Measurements from ENCODE around the gene NR3C2. TPM values are rescaled to one million over a fixed set of nuclear protein-coding genes. Genes with fewer than 3 reads are reported as not detected.
A peak's percentile ranks its signal among the peaks of the same experiment; 100 is the strongest.

The NR3C2 gene
- total RNA-seq, 1 donor from 2014 or later, result 0.14 TPM

DNA sequence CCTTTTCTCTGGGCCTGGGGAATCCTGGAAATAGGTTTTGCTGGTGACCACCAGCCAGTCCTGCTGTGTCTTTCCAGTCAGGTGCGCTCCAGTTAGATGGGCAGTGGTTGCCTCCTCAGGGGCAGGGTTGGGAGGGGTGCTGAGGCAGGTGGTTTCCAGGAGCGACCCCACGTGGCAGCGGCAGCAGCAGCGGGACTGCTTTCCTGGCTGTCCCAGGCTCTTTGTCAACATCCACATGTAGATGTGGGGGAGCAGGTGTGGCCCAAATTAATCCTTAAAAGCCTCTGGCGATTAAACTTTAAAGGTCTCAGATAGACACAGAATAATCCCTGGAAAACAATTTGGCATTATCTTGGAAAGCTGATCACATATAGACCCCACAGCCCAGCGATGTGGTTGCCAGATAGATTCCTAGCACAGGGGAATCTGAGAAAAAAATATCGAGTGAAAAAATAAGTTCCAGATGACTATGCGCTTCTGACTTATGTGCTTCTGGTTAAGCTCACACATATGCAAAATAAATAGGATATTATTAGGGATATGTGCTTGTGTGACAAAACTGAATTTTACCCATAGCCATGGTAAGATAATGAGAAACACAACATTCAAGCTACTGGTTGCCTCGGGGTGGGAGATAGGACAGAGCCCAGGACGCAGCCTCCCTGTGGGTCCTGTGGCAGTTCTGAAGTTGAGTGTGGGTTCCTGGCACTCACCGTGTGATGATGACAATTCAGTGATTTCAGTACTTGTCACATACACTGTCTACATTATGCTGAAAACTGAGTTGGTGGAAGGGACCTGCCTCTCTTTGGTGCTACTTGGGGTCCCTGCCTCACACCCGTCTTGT is 373.9 kb downstream of the NR3C2 start:
- Mint-ChIP-seq H3K27me3 (no peaks in the 10 kb centered on the region), H3K27ac (no peak overlapping the region), H3K4me1 (no peaks in the 10 kb centered on the region), H3K4me3 (no peak overlapping the region), H3K36me3 (ENCODE audit: low read depth) (peaks cover 8% of the 10 kb centered on the region), H3K9me3 (peaks cover 6% of the 10 kb centered on the region)
- no peak for DNase-seq
- intact Hi-C loops (cut with micrococcal nuclease), result no loop called here

DNA sequence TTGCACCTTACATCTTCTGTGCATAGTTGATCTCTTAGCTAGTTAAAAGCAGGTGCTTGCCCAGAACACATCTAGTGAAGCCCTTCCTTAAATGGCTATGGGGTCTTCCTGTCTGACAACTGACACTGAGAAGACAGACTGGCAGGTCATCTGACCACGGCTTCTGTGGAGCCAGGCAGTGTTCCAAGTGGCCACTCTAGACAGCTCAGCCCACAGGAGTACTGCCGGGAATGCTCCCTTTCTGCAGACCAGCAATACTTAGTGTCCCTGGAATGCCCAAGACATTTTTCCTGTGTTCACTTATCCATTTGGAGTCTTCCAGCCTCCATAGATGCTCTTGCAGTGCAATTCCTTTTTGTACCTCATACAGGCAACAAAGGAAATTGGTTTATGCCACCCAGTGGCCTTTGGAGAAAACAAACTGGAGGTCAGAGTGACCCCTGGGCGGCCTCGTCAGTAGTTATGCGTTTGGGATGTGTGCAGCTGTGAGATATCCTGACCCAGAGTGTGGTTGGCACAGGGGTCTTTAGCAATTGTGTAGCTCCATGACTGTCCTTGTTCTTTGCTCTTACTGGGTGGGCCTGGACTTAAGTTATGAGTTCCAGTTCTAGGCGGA is 374.8 kb downstream of the NR3C2 start:
- Mint-ChIP-seq H3K36me3 (ENCODE audit: low read depth) (peaks cover 1% of the 10 kb centered on the region), H3K27me3 (no peaks in the 10 kb centered on the region), H3K4me1 (no peaks in the 10 kb centered on the region), H3K27ac (no peak overlapping the region), H3K4me3 (no peak overlapping the region), H3K9me3 (no peaks in the 10 kb centered on the region)
- no peak for DNase-seq
- intact Hi-C loops (cut with micrococcal nuclease), result no loop called here

DNA sequence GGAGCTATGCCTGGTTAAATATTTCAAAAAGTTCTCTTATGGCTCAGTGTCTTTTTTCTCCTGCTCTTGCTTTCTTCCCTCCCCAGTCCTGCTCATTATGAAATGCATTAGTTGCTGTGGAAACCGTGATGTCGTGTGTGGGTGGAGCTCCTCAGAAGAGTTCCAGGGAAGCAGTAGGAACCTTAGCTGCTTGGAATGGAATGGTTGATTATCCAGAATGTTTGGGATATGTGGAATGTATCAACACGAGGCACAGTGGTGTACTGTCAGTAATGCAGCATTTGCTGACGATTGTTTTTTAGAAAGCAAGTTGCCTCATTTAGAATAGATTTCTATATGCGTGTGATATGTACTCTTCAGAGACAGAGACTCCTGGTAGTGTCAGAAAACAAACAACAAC is 377.1 kb downstream of the NR3C2 start:
- Mint-ChIP-seq H3K4me3 (no peak overlapping the region), H3K36me3 (ENCODE audit: low read depth) (peaks cover 4% of the 10 kb centered on the region), H3K9me3 (no peaks in the 10 kb centered on the region), H3K27ac (no peak overlapping the region), H3K4me1 (peaks cover 15% of the 10 kb centered on the region), H3K27me3 (no peaks in the 10 kb centered on the region)
- no peak for DNase-seq
- intact Hi-C loops (cut with micrococcal nuclease), result no loop called here

DNA sequence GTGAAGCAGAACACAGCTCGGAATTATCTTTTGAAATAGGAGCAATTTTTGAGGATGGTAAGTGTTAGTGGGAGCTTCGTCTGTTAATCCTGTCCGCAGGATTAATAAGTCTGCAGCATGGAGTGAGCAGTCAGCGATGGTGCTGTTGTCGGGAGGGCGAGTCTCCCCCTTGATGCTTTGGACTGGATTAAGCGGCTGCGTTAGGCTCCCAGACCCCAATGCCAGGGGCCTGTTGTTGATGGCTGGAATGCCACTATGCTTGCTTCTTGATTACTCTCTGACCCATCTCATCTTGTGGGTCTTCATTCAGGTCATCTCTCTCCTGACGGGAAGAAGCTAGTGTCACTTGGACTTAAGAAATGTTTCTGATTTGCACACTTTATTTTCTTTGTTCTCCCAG is 377.8 kb downstream of the NR3C2 start:
- intact Hi-C loops (cut with micrococcal nuclease), result no loop called here
- Mint-ChIP-seq H3K27ac (no peak overlapping the region), H3K4me1 (peaks cover 18% of the 10 kb centered on the region), H3K36me3 (ENCODE audit: low read depth) (peaks cover 4% of the 10 kb centered on the region), H3K27me3 (no peaks in the 10 kb centered on the region), H3K4me3 (no peak overlapping the region), H3K9me3 (no peaks in the 10 kb centered on the region)
- no peak for DNase-seq

DNA sequence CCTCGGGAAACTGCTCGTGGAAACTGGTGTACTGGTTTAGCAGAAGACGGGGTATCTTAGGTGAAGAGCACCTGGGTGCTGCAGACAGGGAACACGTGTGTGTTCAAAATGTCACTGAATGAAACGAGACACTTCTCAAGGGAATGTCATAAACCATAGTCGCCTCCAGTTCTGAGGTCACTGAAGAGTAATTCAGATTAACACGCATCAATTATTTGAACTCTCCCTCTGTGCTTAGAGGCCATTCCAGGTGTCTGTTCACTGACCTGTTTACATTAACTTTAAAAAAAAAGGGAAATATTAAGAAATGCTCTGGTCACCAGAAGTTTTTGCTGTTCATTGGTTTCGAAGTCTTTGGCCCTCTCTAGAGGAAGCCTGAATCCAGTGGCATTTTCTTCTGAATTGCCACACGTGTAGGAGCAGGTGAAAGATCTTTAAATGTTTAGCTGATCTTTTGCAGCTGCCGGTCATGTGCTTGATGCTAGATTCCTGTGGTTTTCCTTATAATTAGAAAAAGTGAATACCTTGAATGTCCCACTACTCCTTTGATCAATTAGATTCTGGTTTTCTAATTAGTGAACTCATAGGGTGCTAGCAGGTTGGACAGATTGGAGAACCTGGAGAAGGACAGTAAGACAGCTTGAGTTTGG is 379.8 kb downstream of the NR3C2 start:
- no peak for DNase-seq
- peaks cover 32% of the 10 kb centered on the region for H3K4me1 Mint-ChIP-seq
- no peaks in the 10 kb centered on the region for H3K9me3 Mint-ChIP-seq
- peaks cover 4% of the 10 kb centered on the region for H3K36me3 Mint-ChIP-seq (ENCODE audit: low read depth)
- H3K27me3 Mint-ChIP-seq, result no peaks in the 10 kb centered on the region
- H3K27ac Mint-ChIP-seq, result no peak overlapping the region
- no peak overlapping the region for H3K4me3 Mint-ChIP-seq
- intact Hi-C loops (cut with micrococcal nuclease), result no loop called here

DNA sequence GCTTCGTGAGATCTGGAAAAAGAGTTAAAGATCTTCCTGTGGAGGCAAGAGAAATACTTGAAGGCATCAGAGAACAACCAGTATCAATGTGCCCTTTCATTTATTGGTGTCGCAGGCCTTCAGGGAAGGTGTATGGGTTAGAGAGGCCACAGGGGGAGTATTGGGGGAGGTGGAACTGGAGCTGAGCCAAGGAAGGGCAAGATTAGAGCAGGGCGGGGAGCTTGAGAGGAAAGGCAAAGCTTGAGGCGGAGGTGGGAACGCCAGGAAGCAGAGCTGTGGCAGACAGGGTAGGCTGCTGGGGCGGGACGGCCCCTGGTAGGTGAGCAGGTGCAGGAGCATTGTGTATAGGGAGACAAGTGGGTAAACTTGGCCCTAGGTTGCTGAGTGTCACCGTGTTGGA is 380.4 kb downstream of the NR3C2 start:
- Mint-ChIP-seq H3K36me3 (ENCODE audit: low read depth) (peaks cover 4% of the 10 kb centered on the region), H3K27ac (peak overlapping the region; percentile 39), H3K4me1 (peaks cover 38% of the 10 kb centered on the region), H3K27me3 (no peaks in the 10 kb centered on the region), H3K9me3 (no peaks in the 10 kb centered on the region), H3K4me3 (no peak overlapping the region)
- intact Hi-C loops (cut with micrococcal nuclease), result no loop called here
- DNase-seq, result no peak

DNA sequence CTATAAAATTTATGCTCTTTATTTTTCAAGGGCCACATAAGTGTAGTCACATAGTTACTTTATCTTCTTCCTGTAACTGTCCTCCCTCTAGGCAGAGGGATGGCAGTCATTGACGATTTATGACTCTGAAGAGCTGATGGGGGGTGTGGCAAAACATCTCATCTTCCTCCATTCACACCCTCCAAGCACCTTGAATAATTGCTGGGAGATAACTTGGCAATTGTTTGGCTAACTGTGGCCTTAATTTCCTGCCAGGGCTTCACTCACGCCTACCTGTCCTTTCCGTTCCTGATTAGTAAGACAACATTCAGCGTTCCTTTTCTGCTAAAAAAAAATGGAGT is 381.1 kb downstream of the NR3C2 start:
- Mint-ChIP-seq H3K27me3 (no peaks in the 10 kb centered on the region), H3K4me3 (peak overlapping the region; percentile 70), H3K36me3 (ENCODE audit: low read depth) (peaks cover 4% of the 10 kb centered on the region), H3K4me1 (peaks cover 42% of the 10 kb centered on the region), H3K9me3 (no peaks in the 10 kb centered on the region), H3K27ac (no peak overlapping the region)
- intact Hi-C loops (cut with micrococcal nuclease), result no loop called here
- DNase-seq, result no peak

DNA sequence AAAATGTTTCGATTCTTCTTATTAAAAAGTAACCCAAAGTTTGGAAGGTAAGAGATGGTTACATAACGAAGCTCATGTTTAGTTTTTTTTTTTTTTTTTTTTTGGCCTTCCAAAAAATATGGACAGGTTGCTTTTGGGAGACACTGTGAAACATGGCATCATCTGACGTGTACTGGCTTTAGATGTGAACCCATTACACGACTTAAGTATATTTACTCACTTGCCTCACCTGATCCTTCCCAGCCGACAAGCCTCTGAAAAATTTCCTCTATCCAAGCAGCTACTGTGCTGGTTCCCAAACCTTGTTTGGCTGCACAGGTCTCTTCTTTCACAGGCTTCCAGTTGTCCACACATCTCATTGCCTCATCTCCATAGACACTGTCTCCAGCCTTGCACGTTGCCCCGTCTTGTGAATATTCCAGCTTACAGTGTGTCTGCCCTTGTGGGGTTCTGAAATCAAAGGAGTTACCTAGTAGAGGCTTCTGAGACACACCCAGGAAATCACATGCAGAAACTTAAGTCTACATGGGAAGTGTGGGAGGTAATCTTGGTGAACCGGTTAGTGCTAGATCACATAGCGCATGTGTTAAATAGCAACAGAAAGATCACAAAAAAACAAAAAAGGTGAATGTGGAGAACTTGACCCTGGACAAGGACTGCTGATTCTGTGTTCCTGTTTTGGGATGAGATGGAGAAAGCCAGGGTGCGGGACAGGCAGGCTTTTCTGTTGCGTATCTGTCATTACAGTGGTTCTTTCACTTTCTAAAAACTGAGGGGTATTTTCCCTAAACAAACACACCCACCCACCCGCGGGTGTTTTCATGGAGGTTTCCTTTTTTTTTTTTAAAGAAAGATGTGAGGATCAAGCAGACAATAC is 381.7 kb downstream of the NR3C2 start:
- peaks cover 47% of the 10 kb centered on the region for H3K4me1 Mint-ChIP-seq
- intact Hi-C loops (cut with micrococcal nuclease), result no loop called here
- H3K9me3 Mint-ChIP-seq, result no peaks in the 10 kb centered on the region
- peaks cover 4% of the 10 kb centered on the region for H3K36me3 Mint-ChIP-seq (ENCODE audit: low read depth)
- peak overlapping the region; percentile 70 for H3K4me3 Mint-ChIP-seq
- peak overlapping the region; percentile 80 for H3K27ac Mint-ChIP-seq
- H3K27me3 Mint-ChIP-seq, result no peaks in the 10 kb centered on the region
- peak; percentile 79 for DNase-seq

DNA sequence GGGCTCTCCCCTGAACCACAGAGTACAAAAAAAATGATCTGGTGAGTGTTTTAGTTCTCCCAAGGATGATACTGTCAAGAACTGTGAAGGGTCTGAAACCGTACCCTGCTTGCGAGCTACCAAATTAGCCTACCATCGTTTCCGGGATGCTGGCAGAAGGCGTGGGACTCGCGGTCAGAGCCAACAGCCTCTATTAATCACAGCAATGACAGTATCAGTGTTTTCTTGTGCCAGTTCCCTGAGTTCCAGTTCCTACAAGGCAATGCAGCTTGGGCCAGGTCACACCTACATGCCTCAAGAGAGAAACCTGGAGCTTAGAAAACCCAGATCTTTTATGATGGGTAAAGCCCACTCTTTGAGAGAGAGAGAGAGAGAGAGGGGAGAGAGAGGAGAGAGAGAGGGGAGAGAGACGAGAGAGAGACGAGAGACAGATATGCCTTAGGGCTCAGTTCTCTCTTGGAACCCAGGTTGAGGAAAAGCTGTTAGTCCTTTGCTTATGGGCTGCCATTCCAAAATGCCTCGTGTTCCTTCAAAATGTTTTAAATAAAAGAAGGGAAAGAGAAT is 382.5 kb downstream of the NR3C2 start:
- intact Hi-C loops (cut with micrococcal nuclease), result loop anchor here (5.0 kb wide), 1 partner anchor 383 kb away; the partner anchor contains the start of gene NR3C2
- Mint-ChIP-seq H3K4me3 (peak overlapping the region; percentile 69), H3K36me3 (ENCODE audit: low read depth) (peaks cover 4% of the 10 kb centered on the region), H3K27ac (peak overlapping the region; percentile 59), H3K27me3 (no peaks in the 10 kb centered on the region), H3K9me3 (no peaks in the 10 kb centered on the region), H3K4me1 (peaks cover 47% of the 10 kb centered on the region)
- DNase-seq, result no peak

DNA sequence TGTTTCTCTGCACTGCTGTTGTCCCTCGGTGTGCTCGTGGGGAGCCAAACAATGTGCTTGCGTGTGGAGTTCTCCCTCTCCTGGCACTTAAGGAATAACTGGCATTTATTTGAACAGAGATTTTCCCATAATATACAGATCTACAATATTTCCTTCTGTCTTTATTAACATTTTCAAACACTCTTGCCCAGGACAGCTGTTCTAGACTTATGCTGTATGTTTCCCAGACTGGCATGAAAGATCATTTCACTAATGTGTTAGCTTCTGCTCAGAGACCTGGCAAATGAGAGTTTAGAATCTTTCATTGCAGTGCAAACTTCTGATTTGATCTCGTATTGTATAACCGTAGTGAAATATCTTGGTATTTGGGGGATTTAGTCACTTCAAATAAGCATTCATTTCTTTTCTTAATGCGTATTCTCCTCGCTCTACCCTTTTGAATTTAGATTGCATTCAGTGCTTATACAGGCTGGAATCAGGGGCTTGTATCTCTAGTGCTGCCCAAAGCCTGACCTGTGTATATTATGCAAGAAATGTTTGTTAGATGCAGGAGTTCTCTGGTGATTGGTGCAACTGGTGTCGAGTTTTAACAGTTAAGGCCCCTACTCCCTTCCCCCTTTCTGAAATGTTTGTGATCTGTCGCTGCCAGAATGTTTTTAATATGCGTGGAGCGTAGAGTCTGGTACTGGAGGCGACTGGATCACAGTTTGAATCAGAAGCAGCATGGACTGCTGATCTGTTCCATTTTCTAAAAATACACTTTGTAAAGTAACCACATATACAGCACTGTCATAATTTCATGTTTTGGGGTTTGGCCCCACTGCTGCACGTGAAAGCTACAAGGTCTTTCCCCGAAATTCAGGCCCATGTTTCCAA is 384.0 kb downstream of the NR3C2 start:
- Mint-ChIP-seq H3K36me3 (ENCODE audit: low read depth) (peaks cover 3% of the 10 kb centered on the region), H3K27ac (no peak overlapping the region), H3K9me3 (no peaks in the 10 kb centered on the region), H3K4me3 (no peak overlapping the region), H3K4me1 (peaks cover 60% of the 10 kb centered on the region), H3K27me3 (no peaks in the 10 kb centered on the region)
- intact Hi-C loops (cut with micrococcal nuclease), result loop anchor here (5.0 kb wide), 1 partner anchor 384 kb away; the partner anchor contains the start of gene NR3C2
- no peak for DNase-seq

DNA sequence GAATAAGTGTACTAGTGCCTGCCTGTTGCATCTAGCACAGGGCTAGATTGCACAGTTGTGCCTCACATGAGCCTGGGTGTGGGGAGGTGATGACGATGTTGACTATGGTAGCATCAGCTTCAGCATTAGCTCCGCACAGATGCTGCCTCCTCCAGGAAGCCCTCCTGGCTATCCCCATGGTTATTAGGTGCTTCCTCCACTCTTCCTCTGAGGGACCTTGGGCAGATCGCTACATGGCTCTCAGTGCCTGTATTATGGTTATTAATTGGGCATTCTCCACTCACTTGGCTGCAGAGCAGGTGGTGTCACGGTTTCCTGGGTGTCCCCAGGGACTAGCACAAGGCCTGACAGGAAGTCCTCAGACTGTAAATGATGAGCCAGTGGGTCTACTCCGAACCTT is 384.7 kb downstream of the NR3C2 start:
- H3K9me3 Mint-ChIP-seq, result no peaks in the 10 kb centered on the region
- intact Hi-C loops (cut with micrococcal nuclease), result loop anchor here (5.0 kb wide), 1 partner anchor 385 kb away; the partner anchor contains the start of gene NR3C2
- H3K4me3 Mint-ChIP-seq, result no peak overlapping the region
- peaks cover 66% of the 10 kb centered on the region for H3K4me1 Mint-ChIP-seq
- DNase-seq, result no peak
- H3K27me3 Mint-ChIP-seq, result no peaks in the 10 kb centered on the region
- H3K36me3 Mint-ChIP-seq (ENCODE audit: low read depth), result peaks cover 3% of the 10 kb centered on the region
- H3K27ac Mint-ChIP-seq, result no peak overlapping the region

DNA sequence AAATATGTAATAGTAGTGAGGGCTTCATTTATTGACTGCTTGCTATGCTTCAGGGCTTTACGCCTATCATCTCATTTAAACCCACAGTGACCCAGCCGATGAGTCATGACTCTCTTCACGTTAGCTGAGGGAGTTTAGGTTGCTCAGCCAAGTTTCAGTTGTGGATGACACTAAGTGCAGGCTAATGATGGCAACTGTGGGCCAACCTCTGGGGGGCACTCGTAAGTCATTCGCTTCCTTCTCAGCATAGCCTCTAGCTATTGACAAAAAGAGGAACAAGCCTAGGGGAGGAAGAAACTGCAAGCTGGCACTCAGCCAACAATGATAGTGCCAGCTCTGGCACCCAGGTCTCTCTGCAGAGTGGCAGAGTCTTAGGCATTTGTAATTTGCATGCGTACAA is 385.3 kb downstream of the NR3C2 start:
- H3K4me1 Mint-ChIP-seq, result peaks cover 71% of the 10 kb centered on the region
- H3K36me3 Mint-ChIP-seq (ENCODE audit: low read depth), result peaks cover 3% of the 10 kb centered on the region
- DNase-seq, result peak; percentile 84
- H3K4me3 Mint-ChIP-seq, result no peak overlapping the region
- H3K27me3 Mint-ChIP-seq, result no peaks in the 10 kb centered on the region
- H3K9me3 Mint-ChIP-seq, result no peaks in the 10 kb centered on the region
- intact Hi-C loops (cut with micrococcal nuclease), result loop anchor here (5.0 kb wide), 1 partner anchor 385 kb away; the partner anchor contains the start of gene NR3C2
- no peak overlapping the region for H3K27ac Mint-ChIP-seq
